ENCODE measurements around the gene INAFM2. TPM values are rescaled to one million over a fixed set of nuclear protein-coding genes. Genes with fewer than 3 reads are reported as not detected.

The INAFM2 gene
- polyA plus RNA-seq, 3 donors, result 5.1 to 19.6 (median 8.3) TPM

DNA sequence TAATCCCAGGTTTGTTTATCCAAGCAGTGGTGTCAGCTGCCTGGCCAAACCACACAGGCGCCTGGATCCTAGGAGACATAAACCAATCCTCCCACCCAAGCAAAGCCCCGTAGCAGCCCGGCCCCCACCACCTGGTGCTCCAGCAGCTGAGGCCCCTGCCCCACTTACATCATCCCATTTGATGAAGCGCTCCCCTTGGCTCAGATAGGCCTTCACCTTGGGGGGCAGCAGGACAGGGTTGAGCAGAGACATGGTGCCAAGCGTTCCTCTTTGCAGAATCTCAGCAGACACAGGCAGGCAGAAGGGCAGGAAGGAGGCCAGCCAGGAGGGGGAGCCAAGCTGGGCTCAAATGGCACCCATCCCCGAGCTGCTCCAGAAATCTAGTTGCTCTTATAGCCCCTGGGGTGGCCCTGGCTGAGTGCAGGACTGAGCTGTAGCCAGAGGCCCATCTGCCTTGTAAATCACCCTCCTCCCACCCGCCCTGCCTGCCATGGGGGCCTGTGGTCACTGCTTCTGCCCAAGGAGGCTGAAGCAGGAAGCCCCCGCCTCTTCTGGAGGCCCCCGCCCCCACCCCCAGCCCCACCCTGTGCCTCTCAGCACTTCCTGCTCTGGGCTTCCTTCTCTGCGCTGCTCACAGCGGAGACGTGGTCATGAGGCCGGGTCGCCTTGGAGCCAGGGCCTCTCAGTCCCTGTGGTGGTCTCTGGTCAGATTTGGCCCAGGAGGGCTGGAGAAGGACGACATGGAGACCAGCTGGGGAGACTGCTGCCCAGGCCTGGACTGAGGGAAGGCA lies 15.9 kb upstream of the INAFM2 start, which contains the start of gene PLCB2:
TSS of gene PLCB2 (minus strand) at position 515 of the 791 bp plus-strand sequence. CDS start at position 252, 263 bp downstream.
- peaks cover 68% of the 10 kb centered on the region for H3K79me2 ChIP-seq (ENCODE audit: insufficient read depth, low read length)
- Mint-ChIP-seq H3K36me3 (peaks cover 22 to 32% of the 10 kb centered on the region in 2 donors), H3K27me3 (ENCODE audit: low read depth in 3 of 3) (peaks cover 0 to 5% (median 2%) of the 10 kb centered on the region in 3 donors), H3K4me3 (peak within 1 kb of the TSS; percentile 94 to 99), H3K27ac (peak within 1 kb of the TSS; percentile 86 to 95 (median 94)), H3K4me1 (peaks cover 63% of the 10 kb centered on the region), H3K9me3 (no peaks in the 10 kb centered on the region)
- peaks cover 48% of the 10 kb centered on the region for H4K20me1 ChIP-seq (ENCODE audit: insufficient read depth, low read length)
- H3K9me3 ChIP-seq (replicated peaks in 1 of 2; ENCODE audit: control insufficient read depth in 1 of 2, insufficient read depth in 1 of 2, low read length in 2 of 2), result no peaks in the 10 kb centered on the region
- H3K9ac ChIP-seq (ENCODE audit: insufficient read depth, low read length, poor library complexity, severe bottlenecking), result peak within 1 kb of the TSS; percentile 73
- no peaks in the 10 kb centered on the region for H3K27me3 ChIP-seq (ENCODE audit: control insufficient read depth in 2 of 2, insufficient read depth in 2 of 2, low read length in 2 of 2)
- peak within 1 kb of the TSS; percentile 80 to 99 (median 89) for H3K4me3 ChIP-seq (replicated peaks in 1 of 3; ENCODE audit: low read depth in 2 of 3, low read length in 3 of 3)
- H3K4me1 ChIP-seq (ENCODE audit: control insufficient read depth in 1 of 2, insufficient read depth in 2 of 2, low read length in 2 of 2), result peaks cover 48 to 68% of the 10 kb centered on the region in 2 donors
- H3K27ac ChIP-seq (ENCODE audit: low read depth in 1 of 2, low read length in 2 of 2), result peak within 1 kb of the TSS; percentile 86 to 87
- intact Hi-C loops (cut with micrococcal nuclease), result no loop called here
- 0% methylated on average over 11 of the region's 15 CpGs for WGBS (ENCODE audit: insufficient coverage)
- peaks cover 21 to 32% of the 10 kb centered on the region in 2 donors for H3K36me3 ChIP-seq (replicated peaks in 1 of 2; ENCODE audit: control insufficient read depth in 1 of 2, insufficient read depth in 2 of 2, low read length in 2 of 2)
- peak within 1 kb of the TSS; percentile 76 for H2AFZ ChIP-seq (ENCODE audit: insufficient read depth, low read depth, low read length, poor library complexity, severe bottlenecking)
- TF ChIP-seq, protein P1, sequence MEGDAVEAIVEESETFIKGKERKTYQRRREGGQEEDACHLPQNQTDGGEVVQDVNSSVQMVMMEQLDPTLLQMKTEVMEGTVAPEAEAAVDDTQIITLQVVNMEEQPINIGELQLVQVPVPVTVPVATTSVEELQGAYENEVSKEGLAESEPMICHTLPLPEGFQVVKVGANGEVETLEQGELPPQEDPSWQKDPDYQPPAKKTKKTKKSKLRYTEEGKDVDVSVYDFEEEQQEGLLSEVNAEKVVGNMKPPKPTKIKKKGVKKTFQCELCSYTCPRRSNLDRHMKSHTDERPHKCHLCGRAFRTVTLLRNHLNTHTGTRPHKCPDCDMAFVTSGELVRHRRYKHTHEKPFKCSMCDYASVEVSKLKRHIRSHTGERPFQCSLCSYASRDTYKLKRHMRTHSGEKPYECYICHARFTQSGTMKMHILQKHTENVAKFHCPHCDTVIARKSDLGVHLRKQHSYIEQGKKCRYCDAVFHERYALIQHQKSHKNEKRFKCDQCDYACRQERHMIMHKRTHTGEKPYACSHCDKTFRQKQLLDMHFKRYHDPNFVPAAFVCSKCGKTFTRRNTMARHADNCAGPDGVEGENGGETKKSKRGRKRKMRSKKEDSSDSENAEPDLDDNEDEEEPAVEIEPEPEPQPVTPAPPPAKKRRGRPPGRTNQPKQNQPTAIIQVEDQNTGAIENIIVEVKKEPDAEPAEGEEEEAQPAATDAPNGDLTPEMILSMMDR (IDR thresholded peaks at IDR 0.05), result peak; percentile 64
- peak; percentile 61 to 69 (median 66) for DNase-seq
- peak within 1 kb of the TSS; percentile 97 for H3K4me2 ChIP-seq (replicated peaks; ENCODE audit: extremely low read depth, low read length, poor library complexity, severe bottlenecking)

DNA sequence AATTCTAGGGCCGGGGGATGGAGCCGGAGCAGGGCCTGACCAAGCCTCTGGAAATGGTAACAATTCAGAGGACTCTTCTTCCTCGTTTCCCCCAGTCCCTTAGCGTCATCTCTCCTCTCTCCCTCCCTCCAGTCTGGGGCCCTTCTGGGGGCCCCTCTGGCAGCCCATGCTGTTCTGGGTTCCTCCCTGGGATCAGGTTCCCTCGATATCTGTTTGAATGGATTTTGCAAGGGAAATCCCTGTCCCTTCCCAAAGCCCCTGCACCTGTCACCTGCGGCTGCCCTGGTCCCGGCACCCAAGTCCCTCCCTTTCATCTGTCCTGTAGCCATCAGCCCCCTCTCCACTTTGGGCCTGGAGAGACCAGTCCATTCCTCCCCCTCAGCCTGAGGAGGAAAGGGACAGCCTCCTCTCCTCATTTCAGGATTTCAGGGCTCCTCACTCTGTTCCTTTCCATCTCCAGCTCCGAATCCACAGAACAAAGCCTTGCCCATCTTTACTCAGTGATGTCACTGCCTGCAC lies 14.1 kb upstream of the INAFM2 start:
- Histone ChIP-seq H4K20me1 (ENCODE audit: insufficient read depth, low read length) (peaks cover 30% of the 10 kb centered on the region), H3K27ac (ENCODE audit: low read depth in 1 of 2, low read length in 2 of 2) (peak overlapping the region; percentile 63 to 86), H3K4me2 (replicated peaks; ENCODE audit: extremely low read depth, low read length, poor library complexity, severe bottlenecking) (peak overlapping the region; percentile 97), H3K4me3 (replicated peaks in 1 of 3; ENCODE audit: low read depth in 2 of 3, low read length in 3 of 3) (peak overlapping the region in 2 of 3 experiments; percentile 89 to 99), H3K36me3 (replicated peaks in 1 of 2; ENCODE audit: control insufficient read depth in 1 of 2, insufficient read depth in 2 of 2, low read length in 2 of 2) (peaks cover 3 to 15% of the 10 kb centered on the region in 2 donors), H3K79me2 (ENCODE audit: insufficient read depth, low read length) (peaks cover 50% of the 10 kb centered on the region), H3K4me1 (ENCODE audit: control insufficient read depth in 1 of 2, insufficient read depth in 2 of 2, low read length in 2 of 2) (peaks cover 49 to 61% of the 10 kb centered on the region in 2 donors), H3K9me3 (replicated peaks in 1 of 2; ENCODE audit: control insufficient read depth in 1 of 2, insufficient read depth in 1 of 2, low read length in 2 of 2) (no peaks in the 10 kb centered on the region), H2AFZ (ENCODE audit: insufficient read depth, low read depth, low read length, poor library complexity, severe bottlenecking) (peak overlapping the region; percentile 23), H3K9ac (ENCODE audit: insufficient read depth, low read length, poor library complexity, severe bottlenecking) (peak overlapping the region; percentile 67), H3K27me3 (ENCODE audit: control insufficient read depth in 2 of 2, insufficient read depth in 2 of 2, low read length in 2 of 2) (peaks cover 0 to 4% of the 10 kb centered on the region in 2 donors)
- 27% methylated on average over 6 of the region's 8 CpGs for WGBS (ENCODE audit: insufficient coverage)
- intact Hi-C loops (cut with micrococcal nuclease), result no loop called here
- no peak for DNase-seq
- H3K9me3 Mint-ChIP-seq, result no peaks in the 10 kb centered on the region
- H3K36me3 Mint-ChIP-seq, result peaks cover 6 to 14% of the 10 kb centered on the region in 2 donors
- H3K4me3 Mint-ChIP-seq, result peak overlapping the region; percentile 94 to 99
- peaks cover 5 to 10% (median 8%) of the 10 kb centered on the region in 3 donors for H3K27me3 Mint-ChIP-seq (ENCODE audit: low read depth in 3 of 3)
- H3K4me1 Mint-ChIP-seq, result peaks cover 60% of the 10 kb centered on the region
- H3K27ac Mint-ChIP-seq, result peak overlapping the region; percentile 67 to 95 (median 94)
- TF ChIP-seq, protein P1 (IDR thresholded peaks at IDR 0.05), result no peak

All from CD14-positive monocyte (primary cell).